ENCODE results near the gene HOXD3. TPM values are rescaled to one million over a fixed set of nuclear protein-coding genes. Genes with fewer than 3 reads are reported as not detected.
A peak's percentile ranks its signal among the peaks of the same experiment; 100 is the strongest.

HOXD3 gene
- polyA plus RNA-seq, 3 donors = not detected

DNA sequence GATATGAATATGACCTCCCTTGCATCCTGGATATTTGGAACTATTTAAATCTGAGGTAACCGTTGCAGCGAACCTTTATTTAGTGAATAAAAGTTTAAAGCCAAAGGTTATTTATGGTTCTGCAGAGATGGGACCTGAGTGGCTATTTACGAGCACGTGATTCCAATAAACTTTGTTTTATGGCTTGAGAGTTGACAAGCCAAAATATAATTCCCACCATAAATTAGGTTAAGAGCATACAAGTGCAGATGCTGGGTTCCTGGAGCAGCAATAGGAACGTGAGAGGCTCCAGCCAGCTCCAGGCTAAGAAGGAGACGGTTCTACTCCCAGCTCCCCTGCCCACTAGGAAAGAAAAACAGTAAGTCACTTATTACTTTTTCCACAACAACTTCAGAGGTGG, 11.0 kb upstream of the HOXD3 start:
- H2AFZ ChIP-seq (ENCODE audit: insufficient read depth, low read depth, low read length, poor library complexity, severe bottlenecking) = no peak overlapping the region
- Mint-ChIP-seq H3K9me3 (peaks cover 0 to 23% (median 10%) of the 10 kb centered on the region in 7 donors), H3K27me3 (ENCODE audit: low read depth in 3 of 3) (peaks cover 95 to 100% (median 96%) of the 10 kb centered on the region in 3 donors), H3K27ac (no peak overlapping the region), H3K4me1 (peaks cover under 1% of the 10 kb centered on the region), H3K36me3 (peaks cover 0 to 3% of the 10 kb centered on the region in 2 donors), H3K4me3 (peak overlapping the region in 1 of 2 donors; percentile 74)
- H3K4me3 ChIP-seq (replicated peaks in 1 of 3; ENCODE audit: low read depth in 2 of 3, low read length in 3 of 3) = no peak overlapping the region
- H3K9me3 ChIP-seq (replicated peaks in 1 of 2; ENCODE audit: control insufficient read depth in 1 of 2, insufficient read depth in 1 of 2, low read length in 2 of 2) = peaks cover 0 to 51% of the 10 kb centered on the region in 2 donors
- TF ChIP-seq, protein P1, sequence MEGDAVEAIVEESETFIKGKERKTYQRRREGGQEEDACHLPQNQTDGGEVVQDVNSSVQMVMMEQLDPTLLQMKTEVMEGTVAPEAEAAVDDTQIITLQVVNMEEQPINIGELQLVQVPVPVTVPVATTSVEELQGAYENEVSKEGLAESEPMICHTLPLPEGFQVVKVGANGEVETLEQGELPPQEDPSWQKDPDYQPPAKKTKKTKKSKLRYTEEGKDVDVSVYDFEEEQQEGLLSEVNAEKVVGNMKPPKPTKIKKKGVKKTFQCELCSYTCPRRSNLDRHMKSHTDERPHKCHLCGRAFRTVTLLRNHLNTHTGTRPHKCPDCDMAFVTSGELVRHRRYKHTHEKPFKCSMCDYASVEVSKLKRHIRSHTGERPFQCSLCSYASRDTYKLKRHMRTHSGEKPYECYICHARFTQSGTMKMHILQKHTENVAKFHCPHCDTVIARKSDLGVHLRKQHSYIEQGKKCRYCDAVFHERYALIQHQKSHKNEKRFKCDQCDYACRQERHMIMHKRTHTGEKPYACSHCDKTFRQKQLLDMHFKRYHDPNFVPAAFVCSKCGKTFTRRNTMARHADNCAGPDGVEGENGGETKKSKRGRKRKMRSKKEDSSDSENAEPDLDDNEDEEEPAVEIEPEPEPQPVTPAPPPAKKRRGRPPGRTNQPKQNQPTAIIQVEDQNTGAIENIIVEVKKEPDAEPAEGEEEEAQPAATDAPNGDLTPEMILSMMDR (IDR thresholded peaks at IDR 0.05) = no peak
- no peaks in the 10 kb centered on the region for H3K36me3 ChIP-seq (replicated peaks in 1 of 2; ENCODE audit: control insufficient read depth in 1 of 2, insufficient read depth in 2 of 2, low read length in 2 of 2)
- no peak overlapping the region for H3K9ac ChIP-seq (ENCODE audit: insufficient read depth, low read length, poor library complexity, severe bottlenecking)
- no peaks in the 10 kb centered on the region for H3K79me2 ChIP-seq (ENCODE audit: insufficient read depth, low read length)
- no peak overlapping the region for H3K27ac ChIP-seq (ENCODE audit: low read depth in 1 of 2, low read length in 2 of 2)
- H3K27me3 ChIP-seq (ENCODE audit: control insufficient read depth in 2 of 2, insufficient read depth in 2 of 2, low read length in 2 of 2) = peaks cover 91 to 96% of the 10 kb centered on the region in 2 donors
- intact Hi-C loops (cut with micrococcal nuclease) = no loop called here
- DNase-seq = no peak
- no peaks in the 10 kb centered on the region for H4K20me1 ChIP-seq (ENCODE audit: insufficient read depth, low read length)
- H3K4me2 ChIP-seq (replicated peaks; ENCODE audit: extremely low read depth, low read length, poor library complexity, severe bottlenecking) = no peak overlapping the region
- no peaks in the 10 kb centered on the region for H3K4me1 ChIP-seq (ENCODE audit: control insufficient read depth in 1 of 2, insufficient read depth in 2 of 2, low read length in 2 of 2)
- WGBS (ENCODE audit: insufficient coverage) = no CpG with 5 or more reads among the region's 6 CpGs

DNA sequence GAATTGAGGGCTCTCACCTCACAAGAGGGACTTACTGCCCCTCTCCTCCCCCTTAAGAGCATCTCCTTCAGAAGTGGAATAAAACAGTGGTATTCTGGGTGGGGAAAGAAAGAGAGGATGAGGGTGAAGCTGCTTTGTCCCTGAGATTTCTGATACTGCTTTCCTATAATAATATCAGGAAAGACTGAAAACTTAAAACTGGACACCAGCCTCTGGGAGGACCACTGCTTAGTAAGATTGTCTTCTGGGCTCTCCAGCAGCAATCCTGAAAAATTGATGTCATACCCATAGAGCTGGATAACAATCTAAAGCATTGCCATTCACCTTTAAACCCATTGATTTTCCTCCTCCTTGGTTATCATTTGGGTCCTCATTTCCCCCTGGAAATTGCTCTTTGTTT, 10.5 kb upstream of the HOXD3 start:
- no peak overlapping the region for H3K27ac Mint-ChIP-seq
- H3K27me3 Mint-ChIP-seq (ENCODE audit: low read depth in 3 of 3) = peaks cover 95 to 100% (median 95%) of the 10 kb centered on the region in 3 donors
- Histone ChIP-seq H3K36me3 (replicated peaks in 1 of 2; ENCODE audit: control insufficient read depth in 1 of 2, insufficient read depth in 2 of 2, low read length in 2 of 2) (no peaks in the 10 kb centered on the region), H3K4me3 (replicated peaks in 1 of 3; ENCODE audit: low read depth in 2 of 3, low read length in 3 of 3) (no peak overlapping the region), H3K27ac (ENCODE audit: low read depth in 1 of 2, low read length in 2 of 2) (no peak overlapping the region), H3K79me2 (ENCODE audit: insufficient read depth, low read length) (no peaks in the 10 kb centered on the region), H3K9ac (ENCODE audit: insufficient read depth, low read length, poor library complexity, severe bottlenecking) (no peak overlapping the region), H3K27me3 (ENCODE audit: control insufficient read depth in 2 of 2, insufficient read depth in 2 of 2, low read length in 2 of 2) (peaks cover 91 to 96% of the 10 kb centered on the region in 2 donors), H3K4me2 (replicated peaks; ENCODE audit: extremely low read depth, low read length, poor library complexity, severe bottlenecking) (no peak overlapping the region), H3K9me3 (replicated peaks in 1 of 2; ENCODE audit: control insufficient read depth in 1 of 2, insufficient read depth in 1 of 2, low read length in 2 of 2) (peaks cover 0 to 56% of the 10 kb centered on the region in 2 donors), H4K20me1 (ENCODE audit: insufficient read depth, low read length) (no peaks in the 10 kb centered on the region), H2AFZ (ENCODE audit: insufficient read depth, low read depth, low read length, poor library complexity, severe bottlenecking) (no peak overlapping the region), H3K4me1 (ENCODE audit: control insufficient read depth in 1 of 2, insufficient read depth in 2 of 2, low read length in 2 of 2) (no peaks in the 10 kb centered on the region)
- H3K9me3 Mint-ChIP-seq = peaks cover 0 to 27% (median 9%) of the 10 kb centered on the region in 7 donors
- peak overlapping the region in 1 of 2 donors; percentile 74 for H3K4me3 Mint-ChIP-seq
- peaks cover 2% of the 10 kb centered on the region for H3K4me1 Mint-ChIP-seq
- no peak for DNase-seq
- TF ChIP-seq, protein P1 (IDR thresholded peaks at IDR 0.05) = no peak
- peaks cover 2 to 3% of the 10 kb centered on the region in 2 donors for H3K36me3 Mint-ChIP-seq
- intact Hi-C loops (cut with micrococcal nuclease) = no loop called here

Measured in CD14-positive monocyte (primary cell).